GM19023 (cell line): ENCODE data around the gene GOLGA6L7.
"Not testable (repeated sequence)": the region's sequence is repeated elsewhere in the genome, so short reads cannot be mapped to it uniquely, and the experiment has no call there.

ENCODE experiments used
- ATAC-seq: cut with Tn5 transposase; IDR thresholded peaks from one replicate; pipeline ENCODE4 v1.9.1; 2021; ENCODE audit warnings: mild to moderate bottlenecking, moderate library complexity; ENCODE audit not compliant: unreplicated experiment

The GOLGA6L7 gene

DNA sequence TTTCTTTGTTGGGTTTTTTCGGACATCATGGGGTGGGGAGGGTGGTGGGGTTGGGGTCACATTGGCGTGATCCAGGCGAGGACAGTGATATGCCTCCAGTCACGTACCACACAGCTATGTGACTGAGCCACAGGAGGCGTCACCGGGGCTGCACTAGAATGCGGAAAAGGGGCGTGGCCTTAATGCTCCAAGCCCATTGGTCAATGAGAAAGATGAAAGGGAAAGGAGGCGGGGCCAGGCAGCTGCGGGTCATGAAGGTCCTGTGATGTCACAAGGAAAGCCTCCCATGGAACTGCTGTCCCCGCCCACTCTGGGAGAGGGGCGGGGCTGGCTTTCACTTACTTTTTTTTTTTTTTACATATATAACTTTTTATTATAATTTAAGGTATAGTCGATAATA lies at the start of gene GOLGA6L7:
Gene GOLGA6L7 (minus strand): TSS at position 124 of the 400 bp plus-strand sequence. CDS start 95 bp downstream, at position 29.
- not testable (repeated sequence) for ATAC-seq

DNA sequence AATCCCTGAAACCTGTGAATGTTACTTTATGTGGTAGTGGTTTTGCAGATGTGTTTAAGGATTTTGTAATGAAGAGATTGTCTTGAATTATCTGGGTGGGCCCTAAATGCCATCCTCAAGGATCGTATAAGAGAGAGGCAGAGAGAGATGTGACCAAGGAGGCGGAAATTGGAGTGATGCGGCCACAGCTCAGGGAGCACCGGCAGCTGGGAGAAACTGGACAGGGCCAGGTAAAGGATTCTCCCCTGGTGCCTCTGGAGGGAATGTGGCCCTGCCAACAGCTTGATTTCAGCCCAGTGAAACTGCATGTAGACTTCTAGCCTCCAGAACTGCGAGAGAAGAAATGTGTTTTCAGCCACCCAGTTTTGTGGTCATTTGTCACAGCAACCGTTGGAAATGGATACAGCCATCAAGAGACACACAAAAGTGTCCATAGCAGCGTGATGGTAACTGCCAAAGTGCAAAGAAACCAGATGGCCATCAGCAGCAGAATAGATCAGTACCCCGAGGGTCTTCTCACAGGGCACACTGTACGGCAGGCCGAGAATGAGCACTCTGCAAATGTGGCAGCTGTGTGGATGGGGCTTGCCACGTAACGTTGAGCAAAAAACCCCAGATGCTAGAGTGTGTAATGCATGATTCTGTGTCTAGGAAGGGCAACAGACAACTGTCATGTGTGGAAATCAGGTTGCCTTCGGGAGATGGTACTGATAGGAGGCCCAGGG lies 49.6 kb upstream of the GOLGA6L7 start:
- ATAC-seq, result no peak

DNA sequence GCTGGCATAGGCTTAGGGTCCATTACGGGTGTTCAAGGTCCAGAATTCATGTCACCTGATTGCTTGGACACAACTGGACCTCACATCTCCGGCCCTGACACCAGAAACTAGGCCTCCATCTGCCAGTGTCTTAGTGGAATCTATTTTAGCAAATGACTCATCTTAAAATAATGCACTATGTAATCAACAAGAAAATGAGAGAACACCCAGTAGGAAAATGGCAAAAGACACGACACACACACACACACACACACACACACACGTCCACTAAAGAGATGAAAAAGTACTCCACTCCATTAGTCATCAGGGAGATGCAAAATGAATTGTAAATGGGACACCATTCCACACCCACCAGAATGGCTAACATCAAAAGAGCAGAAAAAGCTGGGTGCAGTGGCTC lies 48.5 kb upstream of the GOLGA6L7 start:
- no peak for ATAC-seq

GRCh38 chr15:28895566-28895965 lies 47.1 kb upstream of the GOLGA6L7 start:
- ATAC-seq, result no peak

GRCh38 chr15:28895146-28895545 lies 46.7 kb upstream of the GOLGA6L7 start:
- ATAC-seq, result no peak

DNA sequence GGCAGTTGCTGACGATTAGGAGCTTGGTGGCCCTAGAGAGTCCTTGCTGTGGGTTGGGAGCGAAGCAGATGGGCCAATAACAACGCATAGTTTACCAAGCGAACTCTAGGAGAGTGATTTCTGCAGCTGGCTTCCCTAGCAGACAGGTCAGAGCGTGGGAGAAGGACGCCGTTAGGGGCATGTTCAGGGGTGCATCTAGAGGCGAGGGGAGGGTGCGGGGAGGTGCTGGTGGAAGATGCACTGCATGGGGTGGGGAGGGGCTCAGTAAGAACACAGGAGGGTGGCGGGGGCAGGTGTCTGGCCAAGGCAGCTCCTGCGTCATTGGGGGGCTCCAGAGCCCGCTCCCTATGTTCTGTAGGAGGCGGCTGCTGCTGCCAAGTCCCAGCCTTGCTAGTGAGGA lies 46.2 kb upstream of the GOLGA6L7 start:
- no peak for ATAC-seq

GRCh38 chr15:28892789-28893610 lies 44.6 kb upstream of the GOLGA6L7 start:
- ATAC-seq, result no peak

DNA sequence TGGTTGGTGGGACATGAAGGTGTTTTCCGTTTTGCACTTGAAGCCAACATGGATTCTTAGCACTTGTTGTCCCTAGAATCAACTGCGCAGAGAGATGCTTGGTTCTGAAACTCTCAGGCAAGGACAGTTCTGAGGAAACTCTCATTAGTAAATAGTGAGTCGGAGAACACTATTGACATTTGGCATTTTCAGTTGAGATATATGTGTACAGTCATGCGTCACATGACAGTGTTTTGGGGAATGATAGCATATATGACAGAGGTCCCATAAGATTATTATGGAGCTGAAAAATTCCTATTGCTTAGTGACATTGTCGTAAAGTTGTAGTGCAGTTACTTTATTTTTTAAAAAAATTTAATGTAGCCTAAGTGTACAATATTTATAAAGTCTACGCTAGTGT lies 43.1 kb upstream of the GOLGA6L7 start:
- no peak for ATAC-seq

GRCh38 chr15:28890711-28891495 lies 42.5 kb upstream of the GOLGA6L7 start:
- ATAC-seq, result no peak

DNA sequence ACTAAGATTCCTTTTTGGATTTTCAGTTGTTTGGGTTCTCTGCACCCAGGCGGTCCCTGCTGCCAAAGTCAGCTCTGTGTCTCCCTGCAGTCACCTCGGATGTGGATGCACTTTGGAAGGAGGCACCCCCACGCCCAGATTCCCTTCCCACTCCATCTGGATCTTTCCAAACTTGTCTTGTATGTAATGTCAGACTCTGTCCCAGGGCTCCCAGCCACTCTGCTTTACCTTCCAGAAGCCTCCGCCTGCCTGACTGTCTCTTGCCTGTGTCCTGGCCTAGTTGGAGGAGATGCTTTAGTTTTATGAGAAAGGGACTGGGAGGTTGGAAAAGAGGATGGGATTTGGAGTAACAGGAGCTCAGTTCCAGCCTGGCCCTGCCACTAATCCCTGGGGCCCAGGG lies 41.8 kb upstream of the GOLGA6L7 start:
- ATAC-seq, result not testable (repeated sequence)

DNA sequence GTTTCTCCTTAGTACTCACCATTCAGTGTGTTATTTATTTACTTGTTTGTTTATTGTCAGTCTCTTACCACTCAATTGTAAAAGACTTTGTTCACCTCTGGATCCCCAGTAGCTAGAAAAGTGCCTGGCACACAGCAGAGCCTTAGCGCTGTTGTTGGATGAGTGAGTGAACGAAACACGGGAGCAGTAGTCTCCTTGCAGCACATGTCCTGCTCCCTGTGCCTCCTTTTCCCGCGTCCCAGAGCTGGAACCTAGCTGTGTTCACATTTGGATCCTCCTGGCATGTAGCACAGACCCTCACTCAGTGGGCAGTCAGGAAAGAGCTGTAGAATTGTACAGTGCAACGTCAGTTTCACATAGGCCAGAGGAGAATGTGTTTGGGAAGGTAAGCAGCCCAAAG lies 41.4 kb upstream of the GOLGA6L7 start:
- not testable (repeated sequence) for ATAC-seq

- ATAC-seq, result no peak
Observed at GRCh38 chr15:28889346-28889745, 40.9 kb upstream of the GOLGA6L7 start.

DNA sequence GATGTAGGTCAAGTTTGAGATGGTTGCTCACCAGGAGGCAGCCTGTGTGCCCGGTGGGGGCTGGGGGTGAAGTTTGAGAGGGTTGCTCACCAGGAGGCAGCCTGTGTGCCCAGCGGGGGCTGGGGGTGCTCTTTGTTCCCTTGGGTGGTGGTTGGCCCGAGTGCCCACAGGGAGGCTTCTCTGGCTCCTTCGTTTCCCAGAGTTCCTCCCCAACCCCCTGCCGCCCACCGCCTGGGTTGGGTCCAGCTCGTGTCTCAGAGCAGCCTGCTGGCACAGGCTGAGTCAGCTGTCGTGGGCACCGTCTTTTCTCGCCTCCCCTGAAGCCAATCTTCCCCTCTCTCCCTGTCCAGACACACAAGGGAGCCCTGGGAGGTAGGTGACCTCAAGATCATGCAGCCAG lies 40.5 kb upstream of the GOLGA6L7 start:
- no peak for ATAC-seq

GRCh38 chr15:28888302-28888894 lies 40.0 kb upstream of the GOLGA6L7 start:
- ATAC-seq, result no peak

- ATAC-seq, result no peak
Observed at GRCh38 chr15:28887339-28888174, 39.1 kb upstream of the GOLGA6L7 start.

GRCh38 chr15:28886431-28887338 lies 38.2 kb upstream of the GOLGA6L7 start:
- no peak for ATAC-seq

DNA sequence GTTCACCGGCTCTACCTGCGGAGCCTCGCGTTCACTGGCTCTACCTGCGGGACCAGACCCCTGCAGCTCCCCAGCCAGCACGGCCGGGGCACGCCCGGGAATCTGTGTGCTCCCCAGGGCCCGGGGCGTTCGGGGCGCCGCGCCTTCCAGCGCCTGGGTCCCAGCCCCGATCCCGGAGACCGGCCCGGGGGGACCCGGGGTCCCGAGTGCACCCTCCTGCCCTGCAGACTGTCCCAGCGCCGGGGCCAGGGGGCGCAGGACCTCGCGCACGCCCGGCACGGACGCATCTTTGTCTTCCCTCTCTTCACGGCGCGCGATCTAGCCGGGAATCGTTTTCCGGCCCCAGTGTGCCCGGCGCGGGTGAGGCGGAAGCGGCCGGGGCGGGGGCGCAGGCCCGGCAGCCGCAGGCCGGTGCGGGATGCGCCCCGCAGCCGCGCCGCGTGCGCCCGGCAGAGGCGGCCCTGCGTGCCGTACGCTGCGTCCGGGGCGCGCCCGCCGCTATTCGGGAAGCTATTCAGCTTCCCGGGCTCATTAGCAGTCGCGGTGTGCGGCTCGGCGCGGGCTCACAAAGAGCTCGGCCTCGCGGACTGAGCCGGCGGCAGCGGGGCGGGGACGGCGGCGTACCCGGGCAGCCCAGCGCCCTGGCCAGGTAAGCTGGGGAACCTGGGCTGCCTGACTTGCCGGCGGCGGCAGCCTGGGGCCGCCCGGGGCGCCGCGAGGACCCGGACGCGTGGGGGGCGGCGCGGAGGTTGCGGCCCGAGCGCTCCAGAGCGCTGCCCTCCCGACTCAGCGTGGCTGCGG lies 37.4 kb upstream of the GOLGA6L7 start, which contains the start of gene APBA2:
Gene APBA2 (plus strand): TSS at position 345 of the 801 bp plus-strand sequence. CDS start 167,911 bp downstream, outside the sequence.
- no peak for ATAC-seq

DNA sequence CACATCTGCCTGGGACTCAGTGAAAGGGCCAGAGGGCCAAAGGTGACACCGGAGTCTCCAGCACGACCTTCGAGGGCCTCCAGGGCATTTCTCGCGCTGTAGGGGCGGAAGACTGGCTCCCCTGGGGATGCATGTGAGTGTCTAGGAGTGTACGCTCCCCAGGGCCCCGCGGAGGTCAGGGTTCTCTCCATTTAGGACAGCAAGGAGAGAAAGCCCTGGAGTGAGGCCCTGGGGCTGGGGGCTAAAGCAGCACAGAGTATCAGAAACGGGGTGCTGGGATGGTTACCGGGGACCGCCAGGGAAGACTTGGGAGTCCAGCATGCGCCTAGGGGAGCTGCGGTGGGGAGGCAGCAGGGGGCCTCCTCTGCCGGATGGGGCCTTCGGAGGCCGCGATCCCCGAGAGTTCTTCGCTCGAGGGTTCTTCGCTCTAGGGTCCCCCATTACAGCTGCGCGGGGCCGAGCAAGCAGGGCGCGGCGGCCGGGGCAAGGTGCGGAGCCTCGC lies 36.7 kb upstream of the GOLGA6L7 start:
- ATAC-seq, result no peak
